DMS153 (cell line): ENCODE measurements around the gene CADPS2.

ENCODE experiments used
- DNase-seq: peaks from one replicate; lab custom pipeline; 2025; lab: John Stamatoyannopoulos, UW

Gene CADPS2

DNA sequence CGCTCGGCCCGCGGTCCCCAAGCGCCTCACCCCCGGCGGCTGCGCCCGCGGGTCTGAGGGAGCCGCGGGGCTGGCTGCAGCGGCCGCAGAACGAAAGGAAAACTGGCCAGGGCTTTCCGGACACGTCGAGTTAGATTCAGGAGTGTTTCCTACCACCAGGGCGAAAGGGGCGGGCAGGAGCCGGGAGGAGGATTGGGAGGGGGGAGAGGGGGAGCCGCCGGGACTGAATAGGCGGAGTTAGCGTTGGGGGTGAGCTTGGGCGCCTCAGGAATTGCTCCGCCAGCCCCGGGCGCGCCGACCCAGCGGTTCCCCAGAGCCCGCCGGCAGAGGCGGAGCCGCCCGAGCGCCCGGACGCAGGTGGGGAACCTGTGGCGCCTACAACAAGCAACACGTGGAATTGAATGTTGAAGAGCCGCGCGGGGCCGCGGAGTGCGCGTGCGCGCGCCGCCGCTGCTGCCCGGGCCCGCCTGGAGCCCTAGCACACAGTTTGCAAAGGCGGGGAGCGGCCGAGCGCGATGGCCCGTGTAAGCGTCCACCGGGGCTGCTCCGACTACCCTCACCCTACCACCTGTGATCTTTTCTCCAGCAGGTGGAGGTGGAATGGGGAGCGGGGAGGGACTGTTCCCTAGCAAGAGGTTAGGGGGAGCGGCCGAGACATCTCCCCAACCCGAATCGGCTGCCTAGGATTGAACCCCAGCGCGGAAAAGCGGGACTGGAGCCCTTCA, at the start of gene CADPS2:
CADPS2 (minus strand) TSS at position 104 of the 725 bp plus-strand sequence. CDS start 123 bp downstream, outside the sequence.
- DNase-seq, result peak; percentile 91

GRCh38 chr7:122935620-122936019, 49.4 kb upstream of the CADPS2 start:
- no peak for DNase-seq

DNA sequence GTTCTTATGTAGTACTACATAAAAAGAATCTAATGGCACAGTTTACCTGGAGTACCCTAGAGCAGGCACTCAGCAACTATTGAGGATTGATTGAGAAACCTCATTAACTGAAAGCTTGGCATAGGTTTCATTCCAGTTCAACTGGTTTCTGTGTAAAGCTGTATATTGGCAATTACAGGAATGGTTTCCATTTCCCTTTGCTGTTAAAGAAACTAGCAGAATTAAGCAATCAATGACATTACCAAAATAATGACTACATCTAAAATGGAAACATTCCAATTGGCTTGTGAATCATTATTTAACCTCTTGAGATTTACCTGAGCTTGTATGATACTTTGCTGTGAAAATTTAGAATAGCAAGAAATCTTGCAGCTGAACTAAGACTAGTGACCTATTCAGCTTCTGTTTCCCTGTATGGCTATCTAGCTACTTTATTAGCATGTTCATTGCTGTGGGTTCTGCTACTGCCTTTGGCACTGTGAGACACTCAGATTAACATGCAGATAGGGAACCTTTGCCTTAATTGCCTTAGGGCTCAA, 33.5 kb upstream of the CADPS2 start:
- DNase-seq, result no peak

- no peak for DNase-seq
These were observed 28.6 kb upstream of the CADPS2 start for GRCh38 chr7:122914812-122915211.

DNA sequence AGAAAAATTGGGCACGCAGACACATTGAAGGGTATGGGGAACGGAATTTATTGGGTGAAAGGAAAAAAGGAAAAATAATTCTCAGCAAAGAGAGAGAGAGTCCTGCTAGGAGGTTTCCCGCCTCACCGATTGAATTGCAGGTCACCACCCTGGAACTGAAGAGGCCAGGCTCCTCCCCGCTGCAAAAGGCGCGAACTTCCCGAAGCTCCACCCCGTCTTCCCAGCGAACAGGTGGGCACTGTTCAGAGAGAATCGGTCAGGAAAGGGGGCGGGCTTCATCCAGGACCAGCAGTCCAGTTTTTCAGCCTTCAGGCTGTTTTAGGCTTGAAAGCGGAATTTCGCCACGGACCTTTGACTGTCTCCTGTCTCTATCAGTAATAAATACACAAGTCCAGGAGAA, 27.3 kb upstream of the CADPS2 start:
- DNase-seq, result no peak

DNA sequence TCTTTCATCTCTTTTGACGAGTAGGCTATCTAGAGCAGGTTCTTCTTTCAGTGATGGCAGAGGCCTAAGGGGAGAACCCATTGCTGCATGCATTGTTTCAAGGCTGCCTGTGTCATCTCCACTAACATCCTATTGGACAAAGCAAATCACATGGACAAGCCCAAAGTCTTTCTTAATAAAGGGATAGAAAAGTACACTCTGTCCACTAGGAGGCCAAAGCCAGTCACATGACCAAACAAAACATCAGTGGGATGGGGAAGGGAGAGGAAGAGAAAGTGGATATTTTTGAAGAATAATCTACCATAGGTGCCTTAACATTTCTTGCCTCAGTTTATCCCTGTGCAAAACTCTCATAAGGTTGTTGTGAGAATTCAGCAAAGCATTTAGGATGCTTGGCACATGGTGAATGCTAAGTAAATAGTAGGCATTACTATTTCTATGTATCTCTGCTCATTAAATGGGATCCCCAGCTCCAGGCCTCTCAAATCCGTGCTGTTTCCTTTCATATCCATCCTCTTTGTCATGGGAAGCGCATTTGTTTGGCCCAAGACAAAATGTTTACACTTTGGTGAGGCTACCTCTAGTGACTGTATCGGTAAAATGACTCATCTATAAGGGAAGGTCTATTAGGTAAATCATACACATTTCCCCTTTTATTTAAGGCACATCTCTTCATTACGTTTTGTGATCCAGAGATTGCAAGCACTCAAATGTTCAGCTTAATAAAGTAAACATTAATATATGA, 16.7 kb upstream of the CADPS2 start:
- DNase-seq, result peak; percentile 2

GRCh38 chr7:122901250-122901649, 15.0 kb upstream of the CADPS2 start:
- no peak for DNase-seq

- no peak for DNase-seq
These were observed 10.2 kb upstream of the CADPS2 start for GRCh38 chr7:122896509-122896908.

GRCh38 chr7:122893486-122893885, 7.2 kb upstream of the CADPS2 start:
- no peak for DNase-seq

GRCh38 chr7:122889116-122889515, 2.9 kb upstream of the CADPS2 start:
- no peak for DNase-seq

DNA sequence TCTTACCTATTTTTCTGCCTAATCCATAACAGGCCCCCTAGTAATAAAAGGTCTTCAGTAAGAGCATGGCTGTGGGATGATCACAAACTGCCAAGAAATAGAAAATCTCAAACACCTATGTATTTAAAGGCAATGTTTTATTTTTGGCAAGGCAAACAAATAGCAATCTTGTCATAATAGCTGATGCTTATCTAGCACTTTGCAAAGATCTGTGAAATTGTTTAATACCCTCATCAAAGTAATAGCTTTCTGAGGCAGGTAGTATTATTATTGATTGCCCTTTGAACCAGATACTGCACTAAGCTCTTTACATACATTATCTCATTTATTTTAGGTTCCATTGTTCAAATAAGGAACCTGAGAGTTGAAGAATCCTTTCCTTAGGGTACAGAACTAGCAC, 1.6 kb upstream of the CADPS2 start:
- DNase-seq, result no peak

DNA sequence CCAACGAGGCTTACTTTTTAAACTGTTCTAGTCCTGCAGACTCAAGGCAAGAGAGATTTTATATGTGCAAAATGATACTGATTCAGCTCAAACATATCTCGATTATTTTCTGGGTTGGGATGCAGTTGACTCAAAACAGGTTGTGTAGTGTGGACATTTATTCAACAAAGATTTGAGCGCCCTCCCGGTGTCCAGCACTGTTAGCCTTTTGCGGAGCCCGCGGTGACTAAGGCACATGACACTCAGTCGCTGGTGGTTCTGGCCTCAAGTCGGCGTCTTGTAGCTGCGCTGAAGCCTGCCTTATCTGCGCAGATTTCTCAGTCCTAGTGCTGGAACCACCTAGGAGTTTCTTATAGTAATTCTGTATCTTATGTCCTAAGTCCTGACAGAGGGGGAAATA, 938 bp upstream of the CADPS2 start:
- DNase-seq, result peak; percentile 52

DNA sequence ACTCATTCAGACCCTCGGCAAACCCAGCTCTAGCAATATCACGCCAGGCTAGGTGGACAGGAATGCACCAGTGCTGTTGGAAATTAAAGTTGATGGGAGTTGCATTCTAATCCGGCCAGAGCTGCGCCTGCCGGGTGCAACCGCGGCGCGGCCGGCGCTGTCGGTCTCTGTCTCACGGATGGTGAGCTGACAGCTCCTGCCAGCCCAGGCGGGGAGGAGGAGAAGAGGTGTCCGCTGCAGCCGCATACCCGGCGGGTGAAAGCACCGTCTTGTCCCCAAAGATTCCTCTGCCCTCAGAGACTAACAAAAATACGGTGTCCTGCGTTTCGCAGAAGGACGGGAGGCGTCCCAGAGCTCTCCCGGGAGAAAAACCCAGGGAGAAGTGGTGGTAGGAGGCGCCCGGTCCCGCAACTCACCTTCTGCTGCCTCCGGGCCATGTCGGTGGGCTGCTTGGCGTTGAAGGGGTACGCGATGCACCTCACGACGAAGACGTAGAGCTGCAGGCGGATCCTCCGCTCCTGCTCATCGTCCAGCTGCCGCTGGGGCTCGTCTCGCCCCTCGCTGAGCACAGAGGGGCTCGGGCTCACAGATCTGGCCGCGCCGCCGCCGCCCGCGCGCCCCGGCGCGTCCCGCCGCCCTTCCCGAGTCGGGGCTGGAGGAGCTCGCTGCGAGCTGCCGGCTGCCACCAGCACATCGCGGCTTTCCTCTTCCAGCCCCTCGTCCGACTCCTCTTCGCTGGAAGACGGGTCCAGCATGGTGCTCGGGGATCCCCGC, 490 bp downstream of the CADPS2 start:
- no peak for DNase-seq

DNA sequence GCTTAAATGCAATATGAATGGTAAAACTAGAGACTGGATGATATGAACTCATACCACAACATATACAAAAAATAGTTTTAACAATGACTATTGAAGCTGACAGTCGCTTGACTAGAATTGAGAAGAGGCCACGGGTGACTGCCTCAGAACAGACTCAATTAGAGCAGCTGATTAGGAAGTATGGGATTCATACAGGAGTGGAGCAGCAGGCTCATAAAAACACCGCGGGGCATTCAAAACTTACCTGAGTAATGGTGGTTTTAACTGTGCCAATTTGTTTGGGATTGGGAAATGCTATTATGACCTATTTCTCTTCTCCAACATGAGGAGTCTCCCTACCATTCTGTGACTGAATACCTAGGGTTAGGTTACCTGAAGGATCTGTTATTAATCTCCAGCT, 2.1 kb downstream of the CADPS2 start:
- peak; percentile 93 for DNase-seq

GRCh38 chr7:122883049-122883680, 3.1 kb downstream of the CADPS2 start:
- peak; percentile 16 for DNase-seq

DNA sequence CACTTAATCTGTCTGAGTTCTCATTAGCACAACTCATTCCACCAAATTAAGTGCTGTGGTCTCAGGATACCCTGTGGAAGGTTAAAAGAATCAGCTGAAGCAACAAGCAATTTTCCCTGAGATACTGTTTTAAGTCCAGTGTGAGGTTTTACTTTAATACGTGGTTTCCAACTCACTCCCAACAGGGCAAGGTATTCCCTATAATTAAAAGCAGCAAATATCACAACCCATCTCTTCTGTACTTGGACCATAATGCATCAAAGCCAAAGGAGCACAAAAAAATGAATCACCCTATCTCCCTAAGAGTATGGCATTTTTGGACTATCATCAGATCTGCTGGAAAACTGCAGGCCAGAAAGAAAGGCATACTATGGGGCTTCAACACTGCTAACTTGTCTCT, 4.9 kb downstream of the CADPS2 start:
- DNase-seq, result no peak

- DNase-seq, result no peak
These were observed 17.0 kb downstream of the CADPS2 start for GRCh38 chr7:122869260-122869659.

GRCh38 chr7:122867471-122867980, 18.7 kb downstream of the CADPS2 start:
- DNase-seq, result no peak

- no peak for DNase-seq
These were observed 21.4 kb downstream of the CADPS2 start for GRCh38 chr7:122864838-122865237.

GRCh38 chr7:122864016-122864415, 22.2 kb downstream of the CADPS2 start:
- DNase-seq, result no peak

- DNase-seq, result peak; percentile 43
These were observed 27.9 kb downstream of the CADPS2 start for GRCh38 chr7:122858320-122858719.

- DNase-seq, result no peak
These were observed 35.7 kb downstream of the CADPS2 start for GRCh38 chr7:122850528-122850927.
